Ovary (tissue), 3 donors: ENCODE measurements around the gene LZIC.

ENCODE experiments used
- EP300 ChIP-seq: sonication (generic); formaldehyde crosslinking; IDR thresholded peaks from one replicate; pipeline ENCODE4 v1.6.1; 2017; ENCODE audit warnings: antibody characterized with exemption
- POLR2A ChIP-seq: fragments of 450-650 bp; IDR thresholded peaks from one replicate; pipeline ENCODE4 v1.6.1; 2017; ENCODE audit warnings: antibody characterized with exemption, mild to moderate bottlenecking, moderate library complexity
- TF ChIP-seq, protein P1 (sequence below), 3 donors: fragments of 450-650 bp in 2 of 3; fragments of 200-600 bp in 1 of 3; IDR thresholded peaks; one replicate each; pipeline versions ENCODE4 v1.5.1 to v1.8.0; 2016 to 2022; ENCODE audit warnings: antibody characterized with exemption in 3 of 3, mild to moderate bottlenecking in 1 of 3
- donor health status: DM: no; HTN: no; CAD: no.

DNA sequence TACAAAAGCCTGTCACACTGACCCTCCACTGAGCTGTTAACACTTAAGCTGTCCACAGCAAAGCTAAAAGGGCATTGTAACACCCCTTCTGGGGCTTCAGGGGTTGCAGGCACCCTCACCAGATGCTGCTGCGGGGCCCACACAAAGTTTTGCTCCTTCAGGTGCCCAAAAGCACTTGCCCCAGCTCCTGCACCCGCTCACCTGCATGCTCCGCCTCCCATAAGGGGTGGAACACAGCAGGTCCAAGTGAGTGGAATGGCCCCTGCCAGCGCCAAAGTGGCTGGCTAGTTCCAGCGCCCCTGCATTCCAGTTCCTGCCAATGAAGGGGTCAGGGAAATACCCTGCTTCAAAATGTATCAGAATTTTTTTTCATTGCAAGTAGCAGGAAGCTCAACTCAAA, 46.6 kb upstream of the LZIC start:
- TF ChIP-seq, protein P1, sequence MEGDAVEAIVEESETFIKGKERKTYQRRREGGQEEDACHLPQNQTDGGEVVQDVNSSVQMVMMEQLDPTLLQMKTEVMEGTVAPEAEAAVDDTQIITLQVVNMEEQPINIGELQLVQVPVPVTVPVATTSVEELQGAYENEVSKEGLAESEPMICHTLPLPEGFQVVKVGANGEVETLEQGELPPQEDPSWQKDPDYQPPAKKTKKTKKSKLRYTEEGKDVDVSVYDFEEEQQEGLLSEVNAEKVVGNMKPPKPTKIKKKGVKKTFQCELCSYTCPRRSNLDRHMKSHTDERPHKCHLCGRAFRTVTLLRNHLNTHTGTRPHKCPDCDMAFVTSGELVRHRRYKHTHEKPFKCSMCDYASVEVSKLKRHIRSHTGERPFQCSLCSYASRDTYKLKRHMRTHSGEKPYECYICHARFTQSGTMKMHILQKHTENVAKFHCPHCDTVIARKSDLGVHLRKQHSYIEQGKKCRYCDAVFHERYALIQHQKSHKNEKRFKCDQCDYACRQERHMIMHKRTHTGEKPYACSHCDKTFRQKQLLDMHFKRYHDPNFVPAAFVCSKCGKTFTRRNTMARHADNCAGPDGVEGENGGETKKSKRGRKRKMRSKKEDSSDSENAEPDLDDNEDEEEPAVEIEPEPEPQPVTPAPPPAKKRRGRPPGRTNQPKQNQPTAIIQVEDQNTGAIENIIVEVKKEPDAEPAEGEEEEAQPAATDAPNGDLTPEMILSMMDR (IDR thresholded peaks at IDR 0.05) = no peak
- TF ChIP-seq EP300 (no peak), POLR2A (no peak)
